Transverse colon (tissue), 4 donors: ENCODE measurements around the gene SHROOM3. TPM values are rescaled to one million over a fixed set of nuclear protein-coding genes. Genes with fewer than 3 reads are reported as not detected.

Experiments used
- DNase-seq: peaks from one replicate; pipeline ENCODE4 v3.0.0-alpha.2; 2019
- H3K27ac ChIP-seq, 4 donors: fragments of 200-600 bp; sonication (generic); 2 replicates each; pipeline ENCODE4 v1.5.1; 2016 to 2018; ENCODE audit warnings: inconsistent platforms in 4 of 4
- H3K27me3 ChIP-seq: fragments of 200-600 bp; sonication (generic); 2 replicates; pipeline ENCODE4 v1.5.1; 2017; ENCODE audit warnings: inconsistent platforms
- H3K36me3 ChIP-seq, 4 donors: fragments of 200-600 bp; sonication (generic); 2 replicates each; pipeline ENCODE4 v1.5.1; 2017 to 2019; ENCODE audit warnings: inconsistent platforms in 4 of 4
- H3K4me1 ChIP-seq, 4 donors: fragments of 200-600 bp; sonication (generic); 2 replicates each; pipeline ENCODE4 v1.5.1; 2017 to 2020; ENCODE audit warnings: inconsistent platforms in 4 of 4
- H3K4me3 ChIP-seq, 4 donors: fragments of 200-600 bp; sonication (generic); 1 replicate in 1 of 4; 2 replicates in 3 of 4; pipeline versions ENCODE4 v1.5.1 to v1.6.1; 2017 to 2019; ENCODE audit warnings: inconsistent platforms in 4 of 4
- H3K9me3 ChIP-seq, 2 donors: fragments of 200-600 bp; sonication (generic); 2 replicates each; pipeline ENCODE4 v1.5.1; 2017 to 2019; ENCODE audit warnings: inconsistent platforms in 2 of 2
- CTCF ChIP-seq, 5 experiments: fragments of 200-600 bp in 3 of 5; fragments of 450-650 bp in 2 of 5; sonication (generic) in 3 of 5; IDR thresholded peaks; 1 replicate in 2 of 5; 2 replicates in 3 of 5; pipeline ENCODE4 v1.5.1; 2016 to 2017; ENCODE audit warnings: antibody characterized with exemption in 5 of 5, inconsistent platforms in 3 of 5, mild to moderate bottlenecking in 2 of 5, moderate library complexity in 1 of 5
- EP300 ChIP-seq: sonication (generic); formaldehyde crosslinking; IDR thresholded peaks from one replicate; pipeline ENCODE4 v1.6.1; 2017; ENCODE audit warnings: antibody characterized with exemption, low read depth
- POLR2A ChIP-seq: fragments of 450-650 bp; IDR thresholded peaks from one replicate; pipeline ENCODE4 v1.6.1; 2016; ENCODE audit warnings: antibody characterized with exemption, mild to moderate bottlenecking, moderate library complexity
- POLR2AphosphoS5 ChIP-seq, 3 donors: sonication (generic); formaldehyde crosslinking; IDR thresholded peaks; one replicate each; pipeline ENCODE4 v1.6.1; 2016; ENCODE audit warnings: antibody characterized with exemption in 3 of 3
- WGBS, 2 donors: methylation state at CpG; one replicate each; pipeline ENCODE4 v1.1.5; 2018; ENCODE audit warnings: low coverage in 1 of 2; 5-methylcytosine and 5-hydroxymethylcytosine counted together
- in situ Hi-C, 4 donors: fragments of 200-750 bp; cut with MboI; loops; one replicate each; pipeline versions ENCODE4 v1.15.0 to v1.15.1; 2017; ENCODE audit warnings: low sequenced_read_pairs in 3 of 4, low pct_ligation_motif_present in 1 of 4, low pct_unique_long_range_greater_than_20kb in 1 of 4
- intact Hi-C: fragments of 100-400 bp; cut with DNase I; formaldehyde crosslinking; loops from one replicate; pipeline ENCODE4 v1.15.1; 2023; ENCODE audit warnings: low total_unique reads
- total RNA-seq, 4 donors: library from RNA; depleted of rRNA; stranded (reverse); fragments of >200 nt; gene quantifications; one replicate each; pipeline ENCODE4 v1.1.0, GENCODE V29; 2016

SHROOM3 gene
- total RNA-seq, 4 donors from 2014 or later, result 182 to 456 (median 437) TPM

GRCh38 chr4:76736414-76736813 is 301.4 kb downstream of the SHROOM3 start:
- intact Hi-C loops (no loop called here), in situ Hi-C loops (no loop called here)
- Histone ChIP-seq H3K4me3 (no peak overlapping the region), H3K27ac (peak overlapping the region; percentile 76 to 85 (median 81)), H3K4me1 (peaks cover 4 to 21% (median 7%) of the 10 kb centered on the region in 4 donors), H3K27me3 (no peaks in the 10 kb centered on the region), H3K9me3 (no peaks in the 10 kb centered on the region), H3K36me3 (peaks cover 0 to 6% (median 2%) of the 10 kb centered on the region in 4 donors)
- TF ChIP-seq CTCF (IDR thresholded peaks at IDR 0.05) (no peak), POLR2AphosphoS5 (IDR thresholded peaks at IDR 0.05) (peak in 1 of 3 donors; percentile 19)
- DNase-seq, result no peak
- WGBS, 2 donors, result 41 to 55% methylated on average over 3 of the region's 3 CpGs

- Histone ChIP-seq H3K27ac (peak overlapping the region; percentile 76 to 85 (median 81)), H3K4me1 (peaks cover 4 to 21% (median 7%) of the 10 kb centered on the region in 4 donors), H3K9me3 (no peaks in the 10 kb centered on the region), H3K36me3 (peaks cover 0 to 6% (median 2%) of the 10 kb centered on the region in 4 donors), H3K4me3 (no peak overlapping the region), H3K27me3 (no peaks in the 10 kb centered on the region)
- no peak for TF ChIP-seq CTCF (IDR thresholded peaks at IDR 0.05)
- TF ChIP-seq POLR2AphosphoS5 (IDR thresholded peaks at IDR 0.05), result no peak
- TF ChIP-seq POLR2A, result no peak
- TF ChIP-seq EP300, result no peak
- in situ Hi-C loops (no loop called here), intact Hi-C loops (no loop called here)
- no peak for DNase-seq
- WGBS, 2 donors, result 70 to 71% methylated on average over 2 of the region's 2 CpGs
Measured at GRCh38 chr4:76737180-76737579, 302.2 kb downstream of the SHROOM3 start.

GRCh38 chr4:76737771-76738085 is 302.7 kb downstream of the SHROOM3 start:
- in situ Hi-C loops, result no loop called here

More at GRCh38 chr4:76737771-76738085, 302.7 kb downstream of the SHROOM3 start:
- Histone ChIP-seq H3K9me3 (no peaks in the 10 kb centered on the region), H3K27ac (peak overlapping the region; percentile 76 to 85 (median 81)), H3K4me1 (peaks cover 5 to 21% (median 8%) of the 10 kb centered on the region in 4 donors), H3K27me3 (no peaks in the 10 kb centered on the region), H3K36me3 (peaks cover 0 to 6% (median 0%) of the 10 kb centered on the region in 4 donors), H3K4me3 (no peak overlapping the region)
- intact Hi-C loops, result no loop called here
- TF ChIP-seq EP300 (no peak), CTCF (IDR thresholded peaks at IDR 0.05) (no peak), POLR2AphosphoS5 (IDR thresholded peaks at IDR 0.05) (no peak), POLR2A (no peak)
- no peak for DNase-seq
- WGBS, 2 donors, result 44% methylated on average over 2 of the region's 2 CpGs; no CpG with 5 or more reads in 1 of the 2 donors
